GM21723 (cell line): ENCODE measurements around the gene GRIK3.

Source experiments
- ATAC-seq: cut with Tn5 transposase; IDR thresholded peaks from one replicate; pipeline ENCODE4 v1.9.1; 2021; ENCODE audit warnings: mild to moderate bottlenecking, moderate library complexity; ENCODE audit not compliant: unreplicated experiment

The GRIK3 gene

DNA sequence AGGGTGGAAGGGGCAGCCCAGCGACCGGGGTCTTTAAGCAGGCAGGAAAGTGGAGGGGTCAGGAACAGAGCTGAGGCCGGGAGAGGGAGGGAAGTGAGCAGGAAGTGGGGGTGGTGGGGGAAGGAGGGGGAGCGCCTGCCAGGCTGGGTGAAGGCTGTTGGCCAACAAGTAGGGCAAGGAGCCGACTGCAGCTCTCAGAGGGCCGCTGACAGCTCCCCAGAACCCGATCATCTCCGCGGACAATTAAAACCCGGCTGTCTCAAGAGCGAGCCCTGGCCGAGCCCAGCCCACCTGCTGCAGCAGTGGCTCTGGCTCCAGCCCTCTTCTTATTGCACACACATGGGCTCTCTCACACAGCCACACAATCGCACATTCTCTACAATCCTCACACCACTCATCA is 51.6 kb downstream of the GRIK3 start:
- no peak for ATAC-seq

DNA sequence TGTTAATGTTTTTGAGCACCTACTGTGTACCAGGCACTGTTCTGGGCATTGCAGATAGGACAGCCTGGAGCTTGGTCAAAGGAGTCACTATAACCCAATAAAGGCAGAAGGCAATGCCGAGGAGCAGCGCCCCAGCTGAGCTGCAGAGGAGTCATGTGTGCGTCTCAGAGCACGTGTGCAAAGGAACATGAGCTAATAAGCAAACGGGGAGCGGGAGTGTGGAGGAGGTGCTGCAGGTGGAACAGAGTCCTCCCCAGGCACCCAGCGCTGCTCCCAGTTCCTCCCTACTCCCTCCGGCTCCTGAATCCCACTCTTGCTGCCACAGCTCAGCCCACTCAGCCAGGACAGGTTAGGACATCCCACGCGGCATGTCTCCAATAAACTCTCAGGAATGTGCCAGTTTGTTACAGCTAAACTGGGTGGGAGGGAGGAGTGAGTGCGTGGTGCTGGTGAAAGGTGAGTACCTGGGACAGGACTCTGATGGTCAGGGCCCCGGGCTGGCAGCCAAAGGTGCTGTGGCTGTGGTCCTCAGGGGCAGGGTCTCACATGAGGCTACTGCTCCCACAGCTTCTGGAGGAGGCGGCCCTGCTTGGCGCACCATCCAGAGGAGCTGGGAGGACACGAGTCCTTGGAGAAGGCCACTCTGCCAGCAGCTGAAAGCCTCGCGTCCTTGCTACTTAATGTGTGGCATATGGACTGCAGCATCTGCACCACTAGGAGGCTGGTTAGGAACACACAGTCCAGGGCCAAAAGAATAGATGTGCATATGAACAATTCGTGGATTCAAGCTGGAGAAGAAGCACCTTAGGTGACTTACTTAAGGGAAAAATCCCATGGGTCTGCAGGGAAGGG is 52.3 kb downstream of the GRIK3 start:
- ATAC-seq, result no peak

DNA sequence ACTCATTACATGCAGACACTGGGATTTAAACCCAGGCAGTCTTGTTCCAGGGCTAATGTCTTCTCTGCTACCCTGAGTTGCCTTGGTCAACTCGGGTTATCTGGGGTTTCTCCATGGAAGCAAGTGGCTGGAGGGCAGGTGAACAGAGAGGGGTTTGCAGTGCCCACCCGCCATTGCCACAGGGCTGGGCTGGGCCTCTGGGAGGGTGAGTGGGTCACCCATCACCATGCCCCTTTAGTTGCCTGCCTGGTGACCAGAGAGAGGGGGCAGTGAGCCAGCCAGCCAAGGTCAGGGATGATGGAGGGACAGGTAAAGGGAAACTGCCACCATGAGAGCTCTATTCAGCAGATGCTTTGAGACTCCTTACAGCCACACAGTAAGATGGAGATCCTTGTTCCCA is 53.2 kb downstream of the GRIK3 start:
- no peak for ATAC-seq

DNA sequence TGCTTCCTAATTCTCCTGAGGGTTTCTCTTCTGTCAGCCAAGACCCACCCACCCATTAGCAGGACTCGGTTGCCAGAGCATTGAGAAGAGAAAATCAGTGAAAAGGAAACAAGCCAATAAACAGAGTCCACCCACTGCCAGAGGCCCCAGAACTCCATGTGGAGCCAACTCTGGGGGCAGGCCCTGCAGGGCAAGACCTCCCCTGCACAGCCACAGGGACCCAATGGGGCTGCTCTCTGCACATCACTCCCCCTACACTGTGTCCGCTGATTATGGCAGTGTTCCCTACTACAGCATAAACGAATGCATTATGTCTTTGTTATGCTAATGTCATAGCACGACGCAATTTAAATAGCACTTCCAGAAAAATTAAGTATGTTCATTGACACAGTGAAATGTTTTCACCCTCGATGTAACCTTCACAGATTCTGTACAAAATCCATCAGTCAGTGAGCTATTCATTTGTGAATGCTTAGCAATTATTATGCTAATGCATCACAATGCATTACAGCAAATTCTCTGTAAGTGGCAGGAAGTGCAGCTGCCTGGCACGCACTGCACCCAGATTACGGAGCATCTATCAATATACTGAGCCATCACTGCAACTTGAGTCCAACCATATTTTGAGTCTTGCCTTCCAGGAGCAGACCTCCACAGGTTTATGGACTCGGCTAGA is 56.4 kb downstream of the GRIK3 start:
- no peak for ATAC-seq

DNA sequence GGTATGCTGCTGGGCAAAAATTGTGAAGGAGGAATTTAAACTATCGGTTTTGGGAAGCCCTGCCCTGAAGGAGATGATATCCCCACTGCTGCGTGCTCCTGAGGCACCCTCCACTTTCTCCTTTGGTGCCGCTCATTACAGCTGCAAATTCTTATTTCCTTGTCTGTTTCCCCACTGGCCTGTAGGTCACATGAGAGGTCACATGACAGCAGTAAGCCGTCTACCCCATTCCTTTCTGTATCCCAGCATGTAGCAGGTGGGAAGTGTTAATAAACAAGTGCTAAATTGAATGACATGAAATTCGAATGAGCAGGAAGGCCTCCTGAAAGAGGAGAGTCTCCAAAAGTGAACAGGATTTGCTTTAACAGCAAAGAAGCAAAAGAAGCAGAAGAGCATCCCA is 58.7 kb downstream of the GRIK3 start:
- ATAC-seq, result no peak

DNA sequence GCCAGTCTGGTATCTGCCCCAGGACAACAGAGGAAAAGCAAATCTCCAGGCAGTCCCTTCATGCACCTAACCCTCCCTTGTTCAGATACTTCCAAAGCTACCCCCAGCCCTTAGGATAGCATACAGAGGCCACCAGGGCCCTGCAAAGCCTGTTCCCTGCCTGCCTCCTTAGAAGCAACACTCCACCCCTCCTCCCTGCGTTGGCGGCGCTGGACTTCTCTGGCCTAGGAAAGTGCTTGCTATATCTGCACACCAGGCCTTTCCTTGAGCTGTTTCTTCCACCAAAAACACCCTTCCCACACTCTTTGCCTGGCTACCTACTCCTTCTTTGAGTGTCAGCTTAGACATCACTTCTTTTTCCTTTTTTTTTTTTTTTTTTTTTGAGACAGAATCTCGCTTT is 61.3 kb downstream of the GRIK3 start:
- ATAC-seq, result no peak

DNA sequence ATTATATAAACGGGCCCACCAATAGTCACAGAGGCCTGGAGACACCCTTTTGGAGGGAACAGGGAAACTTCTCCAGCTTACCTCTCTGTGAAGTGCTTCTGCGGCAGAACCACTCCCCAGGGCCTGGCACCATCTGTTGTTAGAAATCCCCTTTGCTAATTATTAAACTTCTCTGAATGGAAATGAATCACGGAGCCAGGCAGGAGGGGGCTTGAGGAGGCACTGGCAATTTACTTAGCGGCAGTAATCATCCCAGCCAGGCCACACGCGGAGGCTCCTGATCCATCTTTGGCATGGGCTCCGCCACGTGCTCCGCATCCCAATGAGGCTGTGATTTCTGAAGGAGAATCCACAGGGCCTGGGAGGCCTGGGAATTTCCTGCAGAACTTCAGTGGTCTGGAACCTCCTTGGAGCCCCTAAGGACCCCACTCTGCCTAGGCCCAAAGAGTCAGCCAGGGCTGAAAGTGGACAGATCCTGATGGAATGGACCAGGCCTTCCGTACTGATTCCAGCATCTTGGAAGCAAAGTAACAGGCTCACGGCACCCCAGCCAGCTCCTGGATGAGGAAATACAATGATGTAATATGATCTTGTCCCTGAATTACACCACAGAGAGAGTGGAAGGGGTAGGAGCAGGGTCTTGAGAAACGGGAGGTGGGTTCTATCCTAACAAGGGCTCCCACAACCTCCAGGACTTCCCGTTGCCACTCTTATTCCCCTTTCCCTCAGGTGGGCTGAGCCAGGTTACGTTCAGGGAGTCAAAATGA is 62.3 kb downstream of the GRIK3 start:
- ATAC-seq, result no peak

DNA sequence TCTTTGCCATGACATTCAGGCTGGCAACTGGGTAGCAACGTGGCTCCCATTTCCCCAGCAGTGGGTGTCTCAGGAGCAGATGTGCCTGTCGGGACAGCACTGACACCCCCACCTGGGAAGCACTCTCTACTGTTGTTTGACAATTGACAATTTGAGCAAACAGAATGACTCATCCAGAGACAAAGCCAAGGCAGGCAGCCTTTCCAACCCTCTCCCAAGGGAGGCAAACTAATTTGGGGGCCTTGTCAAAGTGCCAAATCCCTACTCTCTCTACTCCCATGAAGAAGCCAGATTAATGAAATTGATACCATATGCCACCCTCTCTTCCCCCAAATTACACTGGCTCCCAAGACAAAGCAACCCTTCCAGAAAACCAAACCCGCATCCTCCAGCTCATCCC is 65.6 kb downstream of the GRIK3 start:
- no peak for ATAC-seq

DNA sequence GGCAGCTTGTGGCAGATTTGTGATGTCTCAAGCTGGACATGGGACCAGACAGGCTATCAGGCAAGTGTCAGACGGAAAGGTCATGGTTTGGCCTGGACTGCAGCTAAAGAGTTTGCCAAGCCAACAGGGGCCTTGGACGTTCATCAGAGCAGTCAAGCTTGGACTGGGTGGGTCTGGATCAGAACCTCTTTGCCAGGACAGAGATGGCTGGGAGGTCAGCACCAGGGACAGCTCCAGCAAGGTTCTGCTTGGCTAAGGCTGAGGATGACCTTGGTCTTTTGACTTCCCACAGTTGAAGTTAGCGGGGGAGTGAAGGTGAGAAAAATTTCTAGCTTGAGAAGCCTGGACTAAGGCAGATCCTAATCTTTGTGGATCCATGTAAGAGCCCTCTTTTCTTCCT is 68.1 kb downstream of the GRIK3 start:
- no peak for ATAC-seq

DNA sequence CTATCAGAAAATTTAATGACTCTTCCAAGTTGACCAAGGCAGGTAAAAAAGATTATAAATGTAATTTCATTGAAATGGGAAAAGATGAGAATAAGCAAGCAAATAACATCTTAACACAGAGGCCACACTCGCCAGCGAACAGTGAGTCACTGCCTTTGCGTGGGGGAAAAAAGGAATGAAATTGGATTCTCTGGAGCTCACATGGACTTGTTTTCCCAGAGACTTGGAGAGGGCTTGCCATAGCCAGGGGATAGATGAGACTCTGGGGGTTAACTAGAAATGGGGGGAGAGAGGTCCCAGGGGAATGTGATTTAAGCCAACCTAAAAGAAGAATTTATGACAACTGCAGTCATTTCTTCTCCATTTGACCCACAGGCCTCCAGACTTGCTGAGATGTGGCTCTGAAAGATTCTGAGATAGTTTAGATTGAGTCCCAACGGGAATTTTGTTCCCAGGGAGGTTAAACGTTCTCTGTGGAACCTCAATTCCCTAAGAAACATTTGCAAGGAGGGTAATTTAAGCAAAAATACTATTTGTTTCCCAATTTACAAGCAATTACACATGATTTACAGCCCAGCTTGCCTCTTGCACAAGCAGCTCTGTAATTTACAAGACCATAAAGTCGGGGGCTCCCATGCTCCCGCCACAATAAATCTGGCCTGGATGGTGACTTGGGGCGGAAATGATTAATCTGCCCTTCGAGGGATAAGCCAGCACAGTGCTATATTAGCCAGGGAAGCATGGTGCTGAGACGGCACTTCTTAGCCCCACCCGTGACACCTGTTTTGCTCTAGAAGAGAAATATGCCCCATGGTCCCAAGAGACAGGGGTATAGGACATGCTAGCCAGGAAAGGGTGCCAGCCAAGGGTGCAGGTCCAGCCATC is 68.8 kb downstream of the GRIK3 start:
- ATAC-seq, result no peak

DNA sequence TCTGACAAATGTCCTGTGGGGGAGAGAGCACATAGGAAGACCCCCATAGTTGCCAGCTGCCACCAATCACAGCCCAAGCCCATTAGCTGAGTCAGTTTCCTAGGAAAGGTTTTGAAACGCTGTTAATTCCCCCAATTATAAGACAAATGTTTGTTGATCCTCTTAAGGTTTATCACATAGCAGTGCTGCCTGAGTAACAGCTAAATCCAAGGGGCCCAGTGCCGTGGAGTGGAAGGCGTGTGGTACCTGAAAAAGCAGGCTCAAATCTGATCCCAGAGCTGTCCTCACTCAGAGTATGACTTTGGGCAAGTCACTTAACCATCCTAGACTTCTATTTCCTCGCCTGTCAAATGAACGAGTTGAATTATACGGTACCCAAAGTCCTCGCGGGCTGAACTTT is 69.5 kb downstream of the GRIK3 start:
- no peak for ATAC-seq

DNA sequence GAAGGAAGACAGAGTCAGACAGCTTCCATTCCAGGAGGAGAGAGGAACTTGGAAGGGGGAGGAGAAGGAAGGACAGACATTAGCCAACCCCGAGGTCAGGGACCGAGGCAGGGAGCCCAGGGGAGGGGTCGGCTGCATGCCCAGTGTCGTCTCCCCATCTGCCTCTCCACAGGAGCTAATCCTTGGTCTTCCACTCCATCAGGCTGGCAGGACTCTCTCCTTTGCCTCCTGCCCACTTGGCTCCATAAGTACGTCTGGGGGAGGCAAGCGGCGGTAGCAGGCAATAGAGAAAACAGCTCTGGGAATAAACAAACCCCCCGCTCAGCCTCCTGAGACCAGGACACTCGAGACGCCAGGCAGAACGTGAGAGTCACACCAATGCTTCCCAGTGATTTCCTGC is 71.3 kb downstream of the GRIK3 start:
- ATAC-seq, result no peak

DNA sequence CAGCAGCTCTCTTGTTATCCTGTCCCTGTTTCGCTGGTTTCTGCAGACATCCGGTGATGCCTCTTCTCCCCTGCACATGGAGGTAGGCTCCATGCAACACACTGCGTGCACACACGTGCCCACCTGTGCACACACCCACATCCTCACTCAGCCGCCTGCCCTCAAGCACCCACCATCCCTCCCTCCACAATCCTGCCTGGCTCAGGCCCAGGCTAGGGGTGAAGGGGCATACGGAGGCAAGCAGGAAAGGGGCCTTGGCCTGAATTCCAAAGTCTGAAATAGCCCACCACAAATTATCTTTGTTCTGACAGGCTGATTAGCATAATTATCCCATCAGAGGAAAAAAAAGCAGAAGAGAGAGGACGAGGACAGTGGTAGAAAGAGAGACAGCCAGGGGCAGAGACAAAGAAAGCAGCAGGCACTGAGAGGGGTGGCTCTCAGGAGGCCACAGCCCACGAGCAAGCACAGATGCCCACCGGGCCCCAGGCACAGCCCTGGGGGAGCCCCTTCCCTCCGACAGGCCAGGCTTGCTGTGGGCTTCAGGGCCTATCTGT is 73.2 kb downstream of the GRIK3 start:
- no peak for ATAC-seq

DNA sequence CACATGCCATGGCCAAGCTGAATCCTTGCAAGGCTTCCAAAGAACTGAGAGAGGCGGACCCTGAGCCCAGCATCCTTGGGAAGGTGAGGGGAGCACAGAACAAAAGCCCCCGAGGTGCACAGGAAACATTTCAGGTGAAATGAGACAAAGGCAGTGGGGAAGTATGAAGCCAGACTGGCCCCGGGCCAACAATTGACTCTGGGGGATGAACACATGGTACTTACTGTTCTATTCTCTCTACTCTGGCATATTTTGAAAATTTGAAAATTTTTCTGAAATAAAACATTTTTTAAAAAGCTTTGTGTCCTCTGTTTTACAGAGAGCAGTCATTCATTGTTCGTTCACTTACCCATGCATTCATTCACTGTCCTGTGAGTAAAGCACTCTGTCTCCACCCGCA is 77.7 kb downstream of the GRIK3 start:
- no peak for ATAC-seq

DNA sequence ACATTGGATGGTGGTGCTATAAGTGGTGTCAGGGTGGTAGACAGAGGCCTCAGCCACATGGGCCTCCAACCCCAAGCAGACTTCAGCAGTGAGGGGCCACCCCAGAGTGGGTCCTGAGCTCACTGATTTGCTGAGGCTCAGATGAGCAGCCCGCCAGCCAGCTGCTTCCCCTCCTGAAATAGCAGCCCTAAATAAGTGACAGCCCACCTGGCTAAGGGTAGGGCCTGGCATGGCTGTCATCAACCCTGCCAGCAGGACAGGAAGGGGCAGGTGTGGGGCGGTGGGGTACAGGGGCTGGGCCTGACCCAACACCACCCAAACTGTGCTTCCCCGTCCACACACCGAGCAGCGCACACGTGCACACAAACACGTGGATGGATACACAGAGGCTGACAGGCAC is 79.3 kb downstream of the GRIK3 start:
- ATAC-seq, result no peak

DNA sequence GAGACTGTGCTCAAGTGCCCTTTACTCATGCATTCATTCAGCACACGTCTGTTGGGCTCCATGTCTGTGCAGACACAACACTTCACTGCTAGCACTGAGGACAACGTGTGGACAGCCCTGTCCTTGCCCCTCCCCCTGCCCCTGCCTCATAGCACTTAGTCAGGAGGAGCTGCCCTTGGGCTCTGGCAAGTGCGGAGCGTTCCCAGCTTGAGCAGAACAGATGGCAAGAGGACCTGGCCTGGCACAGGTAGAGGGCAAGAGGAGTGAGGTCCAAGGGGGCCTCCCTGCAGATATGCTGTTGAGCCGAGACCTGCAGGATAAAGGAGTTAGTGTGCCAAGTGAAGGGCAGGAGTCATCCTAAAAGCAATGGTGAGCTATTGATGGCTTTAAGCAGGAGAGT is 81.3 kb downstream of the GRIK3 start:
- no peak for ATAC-seq

DNA sequence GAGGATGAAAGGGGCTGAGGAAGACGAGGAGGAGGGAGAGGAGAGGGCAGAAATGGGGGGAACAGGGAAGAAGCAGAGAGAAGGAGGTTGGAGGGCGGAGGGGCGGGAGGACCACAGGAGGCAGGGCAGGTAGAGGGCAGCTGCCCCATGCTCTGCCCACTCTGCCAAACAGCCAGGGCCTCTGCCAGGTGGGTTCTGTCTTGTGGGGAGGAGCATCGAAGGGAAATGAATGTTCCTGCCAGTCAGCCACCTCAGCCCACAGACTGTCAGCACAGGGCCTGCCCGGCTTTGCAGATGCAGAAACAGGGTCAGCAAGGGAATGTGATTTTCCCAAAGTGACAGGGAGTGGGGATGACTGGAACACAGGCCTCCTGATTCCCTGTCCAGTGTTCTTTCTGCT is 82.6 kb downstream of the GRIK3 start:
- no peak for ATAC-seq

DNA sequence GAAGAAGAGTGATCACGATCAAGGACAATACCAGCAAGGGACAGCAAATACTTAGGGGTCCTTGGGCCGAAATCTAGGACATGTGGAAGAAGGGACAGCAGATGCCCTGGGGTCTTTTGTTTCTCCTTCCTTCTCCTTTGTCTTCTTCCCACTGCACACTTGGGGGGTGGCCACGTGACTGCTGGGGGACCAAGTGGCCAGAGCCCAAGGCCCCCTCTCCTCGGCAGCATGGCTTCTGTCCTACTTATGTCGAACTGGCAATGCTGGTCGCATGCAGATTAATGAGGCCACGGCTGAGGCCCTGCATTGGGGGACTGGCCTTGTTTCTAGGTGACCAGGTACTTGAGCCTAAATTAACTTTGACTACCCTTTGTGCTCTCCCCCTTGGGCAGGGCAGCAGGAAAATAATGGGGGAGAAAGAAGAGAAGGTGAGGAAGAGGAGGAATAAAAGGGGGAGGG is 83.0 kb downstream of the GRIK3 start:
- no peak for ATAC-seq

DNA sequence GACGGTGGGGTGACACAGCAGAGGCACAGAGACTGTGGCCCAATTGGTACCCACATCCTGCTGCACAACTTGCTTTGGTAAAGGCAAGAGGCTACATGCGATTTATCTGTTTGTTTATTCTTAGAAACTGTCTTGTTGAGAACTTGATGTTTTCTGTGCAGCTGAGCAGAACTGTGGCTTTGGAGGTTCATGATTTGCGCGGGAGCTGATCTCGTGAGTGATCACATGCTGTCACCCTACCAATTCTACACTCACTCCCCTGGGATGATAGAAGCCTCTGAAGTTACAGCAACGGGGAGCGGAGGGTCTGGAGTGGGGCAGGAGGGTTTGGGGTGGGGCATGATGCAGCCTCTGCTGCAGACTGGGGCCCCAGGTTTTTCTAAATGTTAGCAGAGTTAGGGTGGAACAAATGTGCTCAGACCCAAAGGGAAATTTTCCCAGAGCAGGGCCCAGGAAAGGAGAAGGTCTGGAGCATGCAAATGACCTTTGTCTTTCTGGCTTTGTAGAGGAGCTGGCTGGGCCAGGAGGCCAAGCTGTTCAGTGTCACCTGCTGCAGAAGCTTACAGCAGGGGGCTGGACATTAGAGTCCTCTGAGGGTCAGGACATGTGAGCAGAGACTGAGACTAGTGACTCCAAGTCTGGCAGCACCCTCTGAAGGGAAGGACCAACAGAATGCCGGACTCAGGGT is 83.6 kb downstream of the GRIK3 start:
- ATAC-seq, result no peak

DNA sequence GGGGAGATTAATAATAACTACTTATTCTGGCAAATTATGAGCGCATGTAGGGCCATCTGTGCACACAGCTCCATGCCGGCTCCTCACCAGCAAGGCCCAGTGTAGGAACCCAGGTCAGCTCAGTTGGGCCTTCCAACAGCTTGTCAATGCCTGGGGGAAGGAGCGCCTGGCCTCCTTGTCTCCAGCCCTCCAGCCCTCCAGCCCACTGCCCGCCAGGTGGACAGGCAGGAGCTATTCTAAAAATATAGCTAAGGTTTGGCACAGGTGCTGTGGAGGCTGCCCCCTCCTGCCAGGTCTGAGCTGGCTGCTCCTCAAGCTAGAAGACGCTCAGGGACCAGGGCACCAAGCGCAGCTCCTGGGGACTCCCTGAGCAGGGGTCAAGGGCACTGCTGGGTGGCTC is 85.7 kb downstream of the GRIK3 start:
- no peak for ATAC-seq
